D721Med (cell line): ENCODE data around the gene BACH2.

Experiments used
- DNase-seq: peaks from one replicate; pipeline ENCODE4 v3.0.0; 2011; ENCODE audit warnings: low spot score; ENCODE audit not compliant: insufficient read length
- FAIRE-seq: peaks from 2 replicates; lab custom pipeline; 2011; peaks lifted over from hg19 to GRCh38; lab: Jason Lieb, UNC
- CTCF ChIP-seq: IDR thresholded peaks from 2 replicates; pipeline ENCODE4 v1.5.1; 2012; ENCODE audit warnings: mild to moderate bottlenecking, control low read depth; ENCODE audit not compliant: insufficient read depth; ENCODE audit errors: missing control alignments

The BACH2 gene

GRCh38 chr6:89992818-89993217 is 303.8 kb downstream of the BACH2 start:
- DNase-seq (no peak), FAIRE-seq (no peak)
- no peak for TF ChIP-seq CTCF

- TF ChIP-seq CTCF: no peak
- DNase-seq (no peak), FAIRE-seq (no peak)
These were observed 306.9 kb downstream of the BACH2 start for GRCh38 chr6:89989742-89990141.

GRCh38 chr6:89987830-89988229 is 308.8 kb downstream of the BACH2 start:
- no peak for TF ChIP-seq CTCF
- FAIRE-seq (no peak), DNase-seq (no peak)

- DNase-seq (no peak), FAIRE-seq (no peak)
- TF ChIP-seq CTCF: no peak
These were observed 309.5 kb downstream of the BACH2 start for GRCh38 chr6:89987140-89987539.

GRCh38 chr6:89986650-89987074 is 310.0 kb downstream of the BACH2 start:
- FAIRE-seq (no peak), DNase-seq (no peak)
- TF ChIP-seq CTCF: no peak

- DNase-seq: no peak
- no peak for TF ChIP-seq CTCF
- FAIRE-seq: no peak
These were observed 310.7 kb downstream of the BACH2 start for GRCh38 chr6:89985751-89986493.
